ENCODE data around the gene SNCAIP.

SNCAIP gene

GRCh38 chr5:122385808-122386207 is 73.8 kb downstream of the SNCAIP start:
- Mint-ChIP-seq H3K27ac (no peak overlapping the region), H3K4me1 (no peaks in the 10 kb centered on the region), H3K4me3 (no peak overlapping the region), H3K36me3 (no peaks in the 10 kb centered on the region), H3K27me3 (peaks cover 6 to 9% of the 10 kb centered on the region in 2 donors), H3K9me3 (peaks cover 0 to 3% of the 10 kb centered on the region in 2 donors)
- no peak for DNase-seq
- ATAC-seq (replicated peaks), result no peak

GRCh38 chr5:122390154-122390553 is 78.1 kb downstream of the SNCAIP start:
- no peak overlapping the region for H3K27ac Mint-ChIP-seq
- ATAC-seq (replicated peaks) (no peak), DNase-seq (no peak)
- H3K36me3 Mint-ChIP-seq, result no peaks in the 10 kb centered on the region
- no peaks in the 10 kb centered on the region for H3K9me3 Mint-ChIP-seq
- H3K4me1 Mint-ChIP-seq, result no peaks in the 10 kb centered on the region
- no peak overlapping the region for H3K4me3 Mint-ChIP-seq
- H3K27me3 Mint-ChIP-seq, result peaks cover 3 to 6% of the 10 kb centered on the region in 2 donors

- peaks cover under 1 to 6% of the 10 kb centered on the region in 2 donors for H3K27me3 Mint-ChIP-seq
- no peaks in the 10 kb centered on the region for H3K9me3 Mint-ChIP-seq
- no peak overlapping the region for H3K27ac Mint-ChIP-seq
- H3K36me3 Mint-ChIP-seq, result no peaks in the 10 kb centered on the region
- H3K4me1 Mint-ChIP-seq, result no peaks in the 10 kb centered on the region
- no peak for DNase-seq
- no peak overlapping the region for H3K4me3 Mint-ChIP-seq
- no peak for ATAC-seq (replicated peaks)
Measured at GRCh38 chr5:122390694-122391093, 78.7 kb downstream of the SNCAIP start.

- Mint-ChIP-seq H3K27ac (no peak overlapping the region), H3K4me3 (no peak overlapping the region), H3K9me3 (no peaks in the 10 kb centered on the region), H3K36me3 (no peaks in the 10 kb centered on the region), H3K4me1 (no peaks in the 10 kb centered on the region), H3K27me3 (peaks cover 4 to 6% of the 10 kb centered on the region in 2 donors)
- DNase-seq (no peak), ATAC-seq (replicated peaks) (no peak)
Measured at GRCh38 chr5:122391621-122392020, 79.6 kb downstream of the SNCAIP start.

GRCh38 chr5:122392224-122392623 is 80.2 kb downstream of the SNCAIP start:
- H3K9me3 Mint-ChIP-seq, result no peaks in the 10 kb centered on the region
- ATAC-seq (replicated peaks) (no peak), DNase-seq (no peak)
- no peaks in the 10 kb centered on the region for H3K36me3 Mint-ChIP-seq
- no peaks in the 10 kb centered on the region for H3K4me1 Mint-ChIP-seq
- H3K27ac Mint-ChIP-seq, result no peak overlapping the region
- H3K4me3 Mint-ChIP-seq, result no peak overlapping the region
- peaks cover 4 to 6% of the 10 kb centered on the region in 2 donors for H3K27me3 Mint-ChIP-seq

GRCh38 chr5:122392824-122393223 is 80.8 kb downstream of the SNCAIP start:
- Mint-ChIP-seq H3K36me3 (no peaks in the 10 kb centered on the region), H3K27ac (no peak overlapping the region), H3K27me3 (peaks cover 4 to 11% of the 10 kb centered on the region in 2 donors), H3K9me3 (no peaks in the 10 kb centered on the region), H3K4me3 (no peak overlapping the region), H3K4me1 (no peaks in the 10 kb centered on the region)
- ATAC-seq (replicated peaks) (no peak), DNase-seq (no peak)

GRCh38 chr5:122394284-122394930 is 82.4 kb downstream of the SNCAIP start:
- Mint-ChIP-seq H3K4me1 (no peaks in the 10 kb centered on the region), H3K4me3 (no peak overlapping the region), H3K36me3 (no peaks in the 10 kb centered on the region), H3K27ac (no peak overlapping the region), H3K9me3 (no peaks in the 10 kb centered on the region), H3K27me3 (peaks cover 8 to 16% of the 10 kb centered on the region in 2 donors)
- ATAC-seq (replicated peaks) (no peak), DNase-seq (no peak)

- Mint-ChIP-seq H3K36me3 (no peaks in the 10 kb centered on the region), H3K4me3 (no peak overlapping the region), H3K27ac (no peak overlapping the region), H3K9me3 (peaks cover 0 to 3% of the 10 kb centered on the region in 2 donors), H3K4me1 (no peaks in the 10 kb centered on the region), H3K27me3 (peaks cover 13 to 16% of the 10 kb centered on the region in 2 donors)
- ATAC-seq (replicated peaks) (no peak), DNase-seq (no peak)
Measured at GRCh38 chr5:122398016-122398415, 86.0 kb downstream of the SNCAIP start.

- H3K9me3 Mint-ChIP-seq, result peaks cover 1 to 3% of the 10 kb centered on the region in 2 donors
- no peaks in the 10 kb centered on the region for H3K36me3 Mint-ChIP-seq
- no peak for ATAC-seq (replicated peaks)
- H3K27ac Mint-ChIP-seq, result no peak overlapping the region
- no peaks in the 10 kb centered on the region for H3K4me1 Mint-ChIP-seq
- H3K27me3 Mint-ChIP-seq, result peaks cover 13 to 16% of the 10 kb centered on the region in 2 donors
- DNase-seq, result no peak
- no peak overlapping the region for H3K4me3 Mint-ChIP-seq
Measured at GRCh38 chr5:122400341-122400740, 88.3 kb downstream of the SNCAIP start.

- Mint-ChIP-seq H3K36me3 (no peaks in the 10 kb centered on the region), H3K9me3 (peaks cover 1 to 3% of the 10 kb centered on the region in 2 donors), H3K27me3 (peaks cover 10 to 16% of the 10 kb centered on the region in 2 donors), H3K4me1 (no peaks in the 10 kb centered on the region), H3K4me3 (no peak overlapping the region), H3K27ac (no peak overlapping the region)
- DNase-seq, result no peak
- no peak for ATAC-seq (replicated peaks)
Measured at GRCh38 chr5:122400938-122401337, 88.9 kb downstream of the SNCAIP start.

GRCh38 chr5:122401976-122402725 is 90.1 kb downstream of the SNCAIP start:
- no peak for ATAC-seq (replicated peaks)
- H3K27me3 Mint-ChIP-seq, result peaks cover 8 to 16% of the 10 kb centered on the region in 2 donors

GRCh38 chr5:122402955-122403685 is 91.1 kb downstream of the SNCAIP start:
- no peak for DNase-seq
- peaks cover 6 to 8% of the 10 kb centered on the region in 2 donors for H3K27me3 Mint-ChIP-seq
- H3K27ac Mint-ChIP-seq, result no peak overlapping the region
- no peak for ATAC-seq (replicated peaks)
- H3K36me3 Mint-ChIP-seq, result no peaks in the 10 kb centered on the region
- H3K4me3 Mint-ChIP-seq, result no peak overlapping the region
- H3K9me3 Mint-ChIP-seq, result peaks cover 1 to 3% of the 10 kb centered on the region in 2 donors
- no peaks in the 10 kb centered on the region for H3K4me1 Mint-ChIP-seq

More at GRCh38 chr5:122401976-122402725, 90.1 kb downstream of the SNCAIP start:
- H3K4me1 Mint-ChIP-seq, result no peaks in the 10 kb centered on the region
- no peak overlapping the region for H3K27ac Mint-ChIP-seq
- no peak overlapping the region for H3K4me3 Mint-ChIP-seq
- H3K36me3 Mint-ChIP-seq, result no peaks in the 10 kb centered on the region
- peaks cover 1 to 3% of the 10 kb centered on the region in 2 donors for H3K9me3 Mint-ChIP-seq
- no peak for DNase-seq

GRCh38 chr5:122404018-122404417 is 92.0 kb downstream of the SNCAIP start:
- no peaks in the 10 kb centered on the region for H3K36me3 Mint-ChIP-seq
- no peak overlapping the region for H3K4me3 Mint-ChIP-seq
- peaks cover 1 to 3% of the 10 kb centered on the region in 2 donors for H3K9me3 Mint-ChIP-seq
- H3K4me1 Mint-ChIP-seq, result no peaks in the 10 kb centered on the region
- H3K27ac Mint-ChIP-seq, result no peak overlapping the region
- DNase-seq (no peak), ATAC-seq (replicated peaks) (no peak)
- H3K27me3 Mint-ChIP-seq, result peaks cover 6 to 10% of the 10 kb centered on the region in 2 donors

GRCh38 chr5:122404653-122405362 is 92.8 kb downstream of the SNCAIP start:
- Mint-ChIP-seq H3K36me3 (no peaks in the 10 kb centered on the region), H3K27ac (no peak overlapping the region), H3K4me1 (no peaks in the 10 kb centered on the region), H3K9me3 (peaks cover 1 to 3% of the 10 kb centered on the region in 2 donors), H3K4me3 (no peak overlapping the region), H3K27me3 (peaks cover 6 to 10% of the 10 kb centered on the region in 2 donors)
- no peak for ATAC-seq (replicated peaks)
- no peak for DNase-seq
